GM23338 (cell line): ENCODE results near the gene PKD2L2. TPM values are rescaled to one million over a fixed set of nuclear protein-coding genes. Genes with fewer than 3 reads are reported as not detected.

Source experiments
- ATAC-seq: fragments of 200-7000 bp; cut with Tn5 transposase; 3 replicates; pipeline ENCODE4 v1.9.1; 2020
- DNase-seq: peaks from one replicate; pipeline ENCODE4 v3.0.0-alpha.2; 2015; ENCODE audit warnings: low spot score
- H2AFZ ChIP-seq: fragments of 200-600 bp; sonication (generic); 2 replicates; pipeline ENCODE4 v1.8.0; 2016; ENCODE audit warnings: antibody characterized with exemption, mild to moderate bottlenecking, moderate library complexity
- H3F3A ChIP-seq: fragments of 200-600 bp; sonication (generic); replicated peaks from 2 replicates; pipeline ENCODE4 v1.8.0; 2017; ENCODE audit warnings: antibody characterized with exemption, mixed run types, low read depth
- H3K27ac ChIP-seq: fragments of 200-600 bp; sonication (generic); 2 replicates; pipeline ENCODE4 v1.6.1; 2016; ENCODE audit warnings: low read depth
- H3K27me3 ChIP-seq: fragments of 200-600 bp; sonication (generic); 2 replicates; pipeline ENCODE4 v1.8.0; 2016; ENCODE audit warnings: mild to moderate bottlenecking, mixed run types, moderate library complexity; ENCODE audit not compliant: insufficient read depth
- H3K36me3 ChIP-seq: fragments of 200-600 bp; sonication (generic); 2 replicates; pipeline ENCODE4 v1.8.0; 2016; ENCODE audit warnings: mild to moderate bottlenecking; ENCODE audit not compliant: insufficient read depth
- H3K4me1 ChIP-seq: fragments of 200-600 bp; sonication (generic); 2 replicates; pipeline ENCODE4 v1.8.0; 2016; ENCODE audit warnings: mild to moderate bottlenecking, moderate library complexity; ENCODE audit not compliant: insufficient read depth
- H3K4me2 ChIP-seq: fragments of 200-600 bp; sonication (generic); 2 replicates; pipeline ENCODE4 v1.7.1; 2017; ENCODE audit warnings: mixed run types
- H3K4me3 ChIP-seq: fragments of 200-600 bp; sonication (generic); 2 replicates; pipeline ENCODE4 v1.6.1; 2016; ENCODE audit warnings: mixed run types
- H3K79me2 ChIP-seq: fragments of 200-600 bp; sonication (generic); replicated peaks from 2 replicates; pipeline ENCODE4 v1.8.0; 2017; ENCODE audit warnings: mild to moderate bottlenecking; ENCODE audit not compliant: insufficient read depth
- H3K9me2 ChIP-seq: fragments of 200-600 bp; sonication (generic); 2 replicates; pipeline ENCODE4 v1.8.0; 2017; ENCODE audit not compliant: insufficient read depth
- H4K20me1 ChIP-seq: fragments of 200-600 bp; sonication (generic); replicated peaks from 2 replicates; pipeline ENCODE4 v1.8.0; 2017; ENCODE audit warnings: mild to moderate bottlenecking; ENCODE audit not compliant: insufficient read depth
- H3K27ac Mint-ChIP-seq: 2 replicates; pipeline ENCODE4 v1.8.0; 2020; ENCODE audit warnings: inconsistent platforms, mild to moderate bottlenecking, moderate library complexity, mixed read lengths
- H3K27me3 Mint-ChIP-seq: 3 replicates; pipeline ENCODE4 v1.8.0; 2022; ENCODE audit warnings: low read depth, mild to moderate bottlenecking, moderate library complexity, mixed read lengths, inconsistent platforms; ENCODE audit not compliant: insufficient read depth, poor library complexity
- H3K36me3 Mint-ChIP-seq: 3 replicates; pipeline ENCODE4 v1.8.0; 2021; ENCODE audit warnings: low read depth, mild to moderate bottlenecking, inconsistent platforms, moderate library complexity, mixed read lengths
- H3K4me1 Mint-ChIP-seq: 3 replicates; pipeline ENCODE4 v1.8.0; 2020; ENCODE audit warnings: mild to moderate bottlenecking, inconsistent platforms, mixed read lengths
- H3K4me3 Mint-ChIP-seq: 3 replicates; pipeline ENCODE4 v1.8.0; 2021; ENCODE audit warnings: moderate library complexity, mild to moderate bottlenecking, inconsistent platforms, mixed read lengths
- H3K9me3 Mint-ChIP-seq: 3 replicates; pipeline ENCODE4 v1.8.0; 2020; ENCODE audit warnings: moderate library complexity, mild to moderate bottlenecking, inconsistent platforms, mixed read lengths
- CREB1 ChIP-seq: fragments of 250-450 bp; sonication (Bioruptor Pico); IDR thresholded peaks from 2 replicates; pipeline ENCODE4 v1.5.0; 2020; ENCODE audit warnings: low read depth, mild to moderate bottlenecking, moderate library complexity
- CTCF ChIP-seq, 2 experiments: fragments of 200-600 bp in 1 of 2; sonication (generic) in 1 of 2; conservative IDR thresholded peaks; 2 replicates each; pipeline versions ENCODE4 v1.5.1 to v1.6.1; 2016 to 2017; ENCODE audit warnings: antibody characterized with exemption in 2 of 2, low read depth in 2 of 2, mild to moderate bottlenecking in 2 of 2, moderate library complexity in 1 of 2
- EZH2 ChIP-seq: fragments of 200-600 bp; sonication (generic); IDR thresholded peaks from one replicate; pipeline ENCODE4 v1.8.0; 2017; ENCODE audit warnings: antibody characterized with exemption, mild to moderate bottlenecking, low read depth; ENCODE audit not compliant: unreplicated experiment
- EZH2phosphoT487 ChIP-seq: fragments of 200-600 bp; sonication (generic); IDR thresholded peaks from one replicate; pipeline ENCODE4 v1.8.1; 2018; ENCODE audit warnings: antibody characterized with exemption; ENCODE audit not compliant: unreplicated experiment
- JUNB ChIP-seq: IDR thresholded peaks from one replicate; pipeline ENCODE4 v1.6.1; 2016; ENCODE audit warnings: antibody characterized with exemption; ENCODE audit not compliant: unreplicated experiment
- NANOG ChIP-seq: IDR thresholded peaks from 2 replicates; pipeline ENCODE4 v1.6.1; 2016; ENCODE audit warnings: antibody characterized with exemption, borderline replicate concordance
- POLR2AphosphoS5 ChIP-seq: IDR thresholded peaks from 2 replicates; pipeline ENCODE4 v1.6.1; 2016; ENCODE audit warnings: antibody characterized with exemption, low read depth
- STAT1 ChIP-seq: IDR thresholded peaks from one replicate; pipeline ENCODE4 v1.6.1; 2016; ENCODE audit warnings: antibody characterized with exemption; ENCODE audit not compliant: unreplicated experiment
- ZNF114 ChIP-seq: fragments of 250-450 bp; sonication (Bioruptor Pico); IDR thresholded peaks from 2 replicates; pipeline ENCODE4 v1.5.0; 2020; ENCODE audit warnings: mild to moderate bottlenecking, moderate library complexity
- ZNF331 ChIP-seq: fragments of 250-450 bp; sonication (Bioruptor Pico); IDR thresholded peaks from 2 replicates; pipeline ENCODE4 v1.5.0; 2020; ENCODE audit warnings: low read depth, mild to moderate bottlenecking, moderate library complexity
- polyA plus RNA-seq: library from polyadenylated mRNA; unstranded; fragments of >200 nt; fragmentation: Nextera tagmentation; extraction: Ambion mirVana; gene quantifications from 2 replicates; pipeline ENCODE4 v1.2.1, GENCODE V29; 2016
- total RNA-seq: library from RNA; depleted of rRNA; stranded (reverse); fragments of >200 nt; shearing (Covaris generic); gene quantifications from 2 replicates; pipeline ENCODE4 v1.2.3, GENCODE V29; 2014
- TF ChIP-seq, protein P1 (sequence below): fragments of 250-450 bp; sonication (Bioruptor Pico); IDR thresholded peaks from 2 replicates; pipeline ENCODE4 v1.5.0; 2020; ENCODE audit warnings: mild to moderate bottlenecking, moderate library complexity
- TF ChIP-seq, protein P2 (sequence below): IDR thresholded peaks from 2 replicates; pipeline ENCODE4 v1.6.1; 2016; ENCODE audit warnings: antibody characterized with exemption
- TF ChIP-seq, protein P3 (sequence below): IDR thresholded peaks from one replicate; pipeline ENCODE4 v1.6.1; 2018; ENCODE audit warnings: antibody characterized with exemption; ENCODE audit not compliant: unreplicated experiment

Gene PKD2L2
- total and polyA plus RNA-seq, 2 experiments from 2014 or later: 0.16 TPM; not detected in 1

GRCh38 chr5:137954131-137954879 lies 65.0 kb downstream of the PKD2L2 start:
- H3K9me3 Mint-ChIP-seq: no peaks in the 10 kb centered on the region
- no peaks in the 10 kb centered on the region for H3F3A ChIP-seq
- peaks cover 25% of the 10 kb centered on the region for H3K36me3 ChIP-seq
- no peaks in the 10 kb centered on the region for H3K4me1 ChIP-seq
- H3K4me3 Mint-ChIP-seq: no peak overlapping the region
- DNase-seq (no peak), ATAC-seq (no peak)
- no peak overlapping the region for H3K27ac ChIP-seq
- no peaks in the 10 kb centered on the region for H3K27me3 ChIP-seq
- H3K4me1 Mint-ChIP-seq: no peaks in the 10 kb centered on the region
- no peak overlapping the region for H3K4me3 ChIP-seq
- no peaks in the 10 kb centered on the region for H3K9me2 ChIP-seq
- TF ChIP-seq ZNF331 (CRISPR knock-in tag) (no peak), JUNB (no peak), CREB1 (CRISPR knock-in tag) (no peak), EZH2phosphoT487 (no peak), CTCF (conservative IDR thresholded peaks at IDR 0.05; ENCODE audit: low read depth in 2 of 2) (no peak), NANOG (no peak), EZH2 (no peak), POLR2AphosphoS5 (no peak), STAT1 (no peak), ZNF114 (no peak)
- TF ChIP-seq, protein P1, sequence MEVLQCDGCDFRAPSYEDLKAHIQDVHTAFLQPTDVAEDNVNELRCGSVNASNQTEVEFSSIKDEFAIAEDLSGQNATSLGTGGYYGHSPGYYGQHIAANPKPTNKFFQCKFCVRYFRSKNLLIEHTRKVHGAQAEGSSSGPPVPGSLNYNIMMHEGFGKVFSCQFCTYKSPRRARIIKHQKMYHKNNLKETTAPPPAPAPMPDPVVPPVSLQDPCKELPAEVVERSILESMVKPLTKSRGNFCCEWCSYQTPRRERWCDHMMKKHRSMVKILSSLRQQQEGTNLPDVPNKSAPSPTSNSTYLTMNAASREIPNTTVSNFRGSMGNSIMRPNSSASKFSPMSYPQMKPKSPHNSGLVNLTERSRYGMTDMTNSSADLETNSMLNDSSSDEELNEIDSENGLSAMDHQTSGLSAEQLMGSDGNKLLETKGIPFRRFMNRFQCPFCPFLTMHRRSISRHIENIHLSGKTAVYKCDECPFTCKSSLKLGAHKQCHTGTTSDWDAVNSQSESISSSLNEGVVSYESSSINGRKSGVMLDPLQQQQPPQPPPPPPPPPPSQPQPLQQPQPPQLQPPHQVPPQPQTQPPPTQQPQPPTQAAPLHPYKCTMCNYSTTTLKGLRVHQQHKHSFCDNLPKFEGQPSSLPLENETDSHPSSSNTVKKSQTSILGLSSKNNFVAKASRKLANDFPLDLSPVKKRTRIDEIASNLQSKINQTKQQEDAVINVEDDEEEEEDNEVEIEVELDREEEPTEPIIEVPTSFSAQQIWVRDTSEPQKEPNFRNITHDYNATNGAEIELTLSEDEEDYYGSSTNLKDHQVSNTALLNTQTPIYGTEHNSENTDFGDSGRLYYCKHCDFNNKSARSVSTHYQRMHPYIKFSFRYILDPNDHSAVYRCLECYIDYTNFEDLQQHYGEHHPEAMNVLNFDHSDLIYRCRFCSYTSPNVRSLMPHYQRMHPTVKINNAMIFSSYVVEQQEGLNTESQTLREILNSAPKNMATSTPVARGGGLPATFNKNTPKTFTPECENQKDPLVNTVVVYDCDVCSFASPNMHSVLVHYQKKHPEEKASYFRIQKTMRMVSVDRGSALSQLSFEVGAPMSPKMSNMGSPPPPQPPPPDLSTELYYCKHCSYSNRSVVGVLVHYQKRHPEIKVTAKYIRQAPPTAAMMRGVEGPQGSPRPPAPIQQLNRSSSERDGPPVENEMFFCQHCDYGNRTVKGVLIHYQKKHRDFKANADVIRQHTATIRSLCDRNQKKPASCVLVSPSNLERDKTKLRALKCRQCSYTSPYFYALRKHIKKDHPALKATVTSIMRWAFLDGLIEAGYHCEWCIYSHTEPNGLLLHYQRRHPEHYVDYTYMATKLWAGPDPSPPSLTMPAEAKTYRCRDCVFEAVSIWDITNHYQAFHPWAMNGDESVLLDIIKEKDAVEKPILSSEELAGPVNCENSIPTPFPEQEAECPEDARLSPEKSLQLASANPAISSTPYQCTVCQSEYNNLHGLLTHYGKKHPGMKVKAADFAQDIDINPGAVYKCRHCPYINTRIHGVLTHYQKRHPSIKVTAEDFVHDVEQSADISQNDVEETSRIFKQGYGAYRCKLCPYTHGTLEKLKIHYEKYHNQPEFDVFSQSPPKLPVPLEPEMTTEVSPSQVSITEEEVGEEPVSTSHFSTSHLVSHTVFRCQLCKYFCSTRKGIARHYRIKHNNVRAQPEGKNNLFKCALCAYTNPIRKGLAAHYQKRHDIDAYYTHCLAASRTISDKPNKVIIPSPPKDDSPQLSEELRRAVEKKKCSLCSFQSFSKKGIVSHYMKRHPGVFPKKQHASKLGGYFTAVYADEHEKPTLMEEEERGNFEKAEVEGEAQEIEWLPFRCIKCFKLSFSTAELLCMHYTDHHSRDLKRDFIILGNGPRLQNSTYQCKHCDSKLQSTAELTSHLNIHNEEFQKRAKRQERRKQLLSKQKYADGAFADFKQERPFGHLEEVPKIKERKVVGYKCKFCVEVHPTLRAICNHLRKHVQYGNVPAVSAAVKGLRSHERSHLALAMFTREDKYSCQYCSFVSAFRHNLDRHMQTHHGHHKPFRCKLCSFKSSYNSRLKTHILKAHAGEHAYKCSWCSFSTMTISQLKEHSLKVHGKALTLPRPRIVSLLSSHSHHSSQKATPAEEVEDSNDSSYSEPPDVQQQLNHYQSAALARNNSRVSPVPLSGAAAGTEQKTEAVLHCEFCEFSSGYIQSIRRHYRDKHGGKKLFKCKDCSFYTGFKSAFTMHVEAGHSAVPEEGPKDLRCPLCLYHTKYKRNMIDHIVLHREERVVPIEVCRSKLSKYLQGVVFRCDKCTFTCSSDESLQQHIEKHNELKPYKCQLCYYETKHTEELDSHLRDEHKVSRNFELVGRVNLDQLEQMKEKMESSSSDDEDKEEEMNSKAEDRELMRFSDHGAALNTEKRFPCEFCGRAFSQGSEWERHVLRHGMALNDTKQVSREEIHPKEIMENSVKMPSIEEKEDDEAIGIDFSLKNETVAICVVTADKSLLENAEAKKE (CRISPR knock-in tag): no peak
- TF ChIP-seq, protein P2, sequence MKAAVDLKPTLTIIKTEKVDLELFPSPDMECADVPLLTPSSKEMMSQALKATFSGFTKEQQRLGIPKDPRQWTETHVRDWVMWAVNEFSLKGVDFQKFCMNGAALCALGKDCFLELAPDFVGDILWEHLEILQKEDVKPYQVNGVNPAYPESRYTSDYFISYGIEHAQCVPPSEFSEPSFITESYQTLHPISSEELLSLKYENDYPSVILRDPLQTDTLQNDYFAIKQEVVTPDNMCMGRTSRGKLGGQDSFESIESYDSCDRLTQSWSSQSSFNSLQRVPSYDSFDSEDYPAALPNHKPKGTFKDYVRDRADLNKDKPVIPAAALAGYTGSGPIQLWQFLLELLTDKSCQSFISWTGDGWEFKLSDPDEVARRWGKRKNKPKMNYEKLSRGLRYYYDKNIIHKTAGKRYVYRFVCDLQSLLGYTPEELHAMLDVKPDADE: no peak
- TF ChIP-seq, protein P3, sequence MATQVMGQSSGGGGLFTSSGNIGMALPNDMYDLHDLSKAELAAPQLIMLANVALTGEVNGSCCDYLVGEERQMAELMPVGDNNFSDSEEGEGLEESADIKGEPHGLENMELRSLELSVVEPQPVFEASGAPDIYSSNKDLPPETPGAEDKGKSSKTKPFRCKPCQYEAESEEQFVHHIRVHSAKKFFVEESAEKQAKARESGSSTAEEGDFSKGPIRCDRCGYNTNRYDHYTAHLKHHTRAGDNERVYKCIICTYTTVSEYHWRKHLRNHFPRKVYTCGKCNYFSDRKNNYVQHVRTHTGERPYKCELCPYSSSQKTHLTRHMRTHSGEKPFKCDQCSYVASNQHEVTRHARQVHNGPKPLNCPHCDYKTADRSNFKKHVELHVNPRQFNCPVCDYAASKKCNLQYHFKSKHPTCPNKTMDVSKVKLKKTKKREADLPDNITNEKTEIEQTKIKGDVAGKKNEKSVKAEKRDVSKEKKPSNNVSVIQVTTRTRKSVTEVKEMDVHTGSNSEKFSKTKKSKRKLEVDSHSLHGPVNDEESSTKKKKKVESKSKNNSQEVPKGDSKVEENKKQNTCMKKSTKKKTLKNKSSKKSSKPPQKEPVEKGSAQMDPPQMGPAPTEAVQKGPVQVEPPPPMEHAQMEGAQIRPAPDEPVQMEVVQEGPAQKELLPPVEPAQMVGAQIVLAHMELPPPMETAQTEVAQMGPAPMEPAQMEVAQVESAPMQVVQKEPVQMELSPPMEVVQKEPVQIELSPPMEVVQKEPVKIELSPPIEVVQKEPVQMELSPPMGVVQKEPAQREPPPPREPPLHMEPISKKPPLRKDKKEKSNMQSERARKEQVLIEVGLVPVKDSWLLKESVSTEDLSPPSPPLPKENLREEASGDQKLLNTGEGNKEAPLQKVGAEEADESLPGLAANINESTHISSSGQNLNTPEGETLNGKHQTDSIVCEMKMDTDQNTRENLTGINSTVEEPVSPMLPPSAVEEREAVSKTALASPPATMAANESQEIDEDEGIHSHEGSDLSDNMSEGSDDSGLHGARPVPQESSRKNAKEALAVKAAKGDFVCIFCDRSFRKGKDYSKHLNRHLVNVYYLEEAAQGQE: no peak
- H3K27me3 Mint-ChIP-seq: no peaks in the 10 kb centered on the region
- H3K4me2 ChIP-seq: no peak overlapping the region
- H3K36me3 Mint-ChIP-seq: peaks cover 40% of the 10 kb centered on the region
- H3K79me2 ChIP-seq: no peaks in the 10 kb centered on the region
- no peak overlapping the region for H2AFZ ChIP-seq
- H4K20me1 ChIP-seq: no peaks in the 10 kb centered on the region
- H3K27ac Mint-ChIP-seq: no peak overlapping the region
